Trophoblast cell (in vitro differentiated cells and primary cell): Measurements from ENCODE around the gene DTYMK.

Experiments
- DNase-seq, 2 donors: peaks; one replicate each; pipeline ENCODE4 v3.0.0-alpha.2; 2016
- H2AFZ ChIP-seq: 2 replicates; pipeline ENCODE4 v1.6.1; 2013; ENCODE audit warnings: low read length, moderate library complexity, mild to moderate bottlenecking; ENCODE audit not compliant: insufficient read depth, poor library complexity
- H2AK5ac ChIP-seq: 2 replicates; pipeline ENCODE4 v1.6.1; 2013; ENCODE audit warnings: mild to moderate bottlenecking, low read length
- H2BK120ac ChIP-seq: 2 replicates; pipeline ENCODE4 v1.6.1; 2013; ENCODE audit warnings: low read length, mild to moderate bottlenecking, moderate library complexity; ENCODE audit not compliant: insufficient read depth, poor library complexity
- H2BK12ac ChIP-seq: 2 replicates; pipeline ENCODE4 v1.6.1; 2013; ENCODE audit warnings: mild to moderate bottlenecking, low read length, moderate library complexity
- H2BK5ac ChIP-seq: 2 replicates; pipeline ENCODE4 v1.6.1; 2013; ENCODE audit warnings: low read length, low read depth, moderate library complexity, mild to moderate bottlenecking; ENCODE audit not compliant: poor library complexity
- H3K14ac ChIP-seq: 2 replicates; pipeline ENCODE4 v1.6.1; 2013; ENCODE audit warnings: mild to moderate bottlenecking, low read length
- H3K18ac ChIP-seq: 2 replicates; pipeline ENCODE4 v1.6.1; 2013; ENCODE audit warnings: mild to moderate bottlenecking, low read length
- H3K23ac ChIP-seq: 2 replicates; pipeline ENCODE4 v1.6.1; 2013; ENCODE audit warnings: low read length
- H3K27ac ChIP-seq: 2 replicates; pipeline ENCODE4 v1.5.1; 2013; ENCODE audit warnings: low read depth, mild to moderate bottlenecking, inconsistent platforms, low read length, moderate library complexity
- H3K27me3 ChIP-seq: 2 replicates; pipeline ENCODE4 v1.6.1; 2013; ENCODE audit warnings: inconsistent platforms, mild to moderate bottlenecking, low read length, moderate library complexity; ENCODE audit not compliant: insufficient read depth
- H3K36me3 ChIP-seq, 2 experiments: 1 replicate in 1 of 2; 2 replicates in 1 of 2; pipeline ENCODE4 v1.6.1; 2013; ENCODE audit warnings: low read length in 2 of 2, mild to moderate bottlenecking in 2 of 2, moderate library complexity in 1 of 2; ENCODE audit not compliant: insufficient read depth in 2 of 2, control insufficient read depth in 1 of 2
- H3K4ac ChIP-seq: 2 replicates; pipeline ENCODE4 v1.6.1; 2013; ENCODE audit warnings: low read depth, mild to moderate bottlenecking, low read length, moderate library complexity
- H3K4me1 ChIP-seq, 2 experiments: 1 replicate in 1 of 2; 2 replicates in 1 of 2; pipeline ENCODE4 v1.6.1; 2013; ENCODE audit warnings: low read length in 2 of 2, mild to moderate bottlenecking in 2 of 2, moderate library complexity in 1 of 2; ENCODE audit not compliant: insufficient read depth in 2 of 2, control insufficient read depth in 1 of 2
- H3K4me2 ChIP-seq: 2 replicates; pipeline ENCODE4 v1.6.1; 2013; ENCODE audit warnings: inconsistent platforms, mild to moderate bottlenecking, low read length, moderate library complexity
- H3K4me3 ChIP-seq: 2 replicates; pipeline ENCODE4 v1.5.1; 2013; ENCODE audit warnings: mild to moderate bottlenecking, low read depth, low read length, inconsistent platforms
- H3K79me1 ChIP-seq: one replicate; pipeline ENCODE4 v1.6.1; 2013; ENCODE audit warnings: low read length
- H3K79me2 ChIP-seq: 2 replicates; pipeline ENCODE4 v1.6.1; 2013; ENCODE audit warnings: low read length, mild to moderate bottlenecking; ENCODE audit not compliant: control insufficient read depth, insufficient read depth, poor library complexity
- H3K9ac ChIP-seq: 2 replicates; pipeline ENCODE4 v1.6.1; 2013; ENCODE audit warnings: mild to moderate bottlenecking, low read length
- H3K9me3 ChIP-seq: 2 replicates; pipeline ENCODE4 v1.6.1; 2013; ENCODE audit warnings: low read depth, mild to moderate bottlenecking, control low read depth, inconsistent platforms, low read length; ENCODE audit not compliant: insufficient read depth
- H4K12ac ChIP-seq: 2 replicates; pipeline ENCODE4 v1.6.1; 2013; ENCODE audit warnings: low read depth, mild to moderate bottlenecking, low read length, moderate library complexity
- H4K8ac ChIP-seq: 2 replicates; pipeline ENCODE4 v1.6.1; 2013; ENCODE audit warnings: low read depth, mild to moderate bottlenecking, low read length, moderate library complexity
- H4K91ac ChIP-seq: one replicate; pipeline ENCODE4 v1.6.1; 2013; ENCODE audit warnings: low read depth, mild to moderate bottlenecking, low read length, moderate library complexity
- WGBS: extraction: QIAGEN DNeasy Blood & Tissue Kit; methylation state at CpG from one replicate; pipeline ENCODE4 v1.1.7; 2013; ENCODE audit warnings: missing lambda C conversion rate; ENCODE audit not compliant: insufficient read length, insufficient coverage; ENCODE audit errors: extremely low coverage; 5-methylcytosine and 5-hydroxymethylcytosine counted together

Gene DTYMK

GRCh38 chr2:241673797-241674725, 12.6 kb downstream of the DTYMK start:
- no CpG with 5 or more reads among the region's 21 CpGs for WGBS
- Histone ChIP-seq H2BK5ac (no peak overlapping the region), H2BK12ac (no peak overlapping the region), H4K91ac (no peak overlapping the region), H3K14ac (no peak overlapping the region), H2BK120ac (no peak overlapping the region), H3K79me2 (no peaks in the 10 kb centered on the region), H3K4me2 (no peak overlapping the region), H3K18ac (no peak overlapping the region), H3K79me1 (no peaks in the 10 kb centered on the region), H2AFZ (no peak overlapping the region), H3K36me3 (peaks cover 89 to 90% of the 10 kb centered on the region in 2 experiments), H3K9ac (no peak overlapping the region), H4K12ac (no peak overlapping the region), H2AK5ac (no peak overlapping the region), H3K4me1 (no peaks in the 10 kb centered on the region), H3K9me3 (peaks cover 2% of the 10 kb centered on the region), H3K4ac (no peak overlapping the region), H4K8ac (no peak overlapping the region), H3K27ac (no peak overlapping the region), H3K23ac (no peak overlapping the region), H3K27me3 (no peaks in the 10 kb centered on the region), H3K4me3 (no peak overlapping the region)
- no peak for DNase-seq

- Histone ChIP-seq H4K91ac (no peak overlapping the region), H2BK5ac (no peak overlapping the region), H2BK12ac (no peak overlapping the region), H3K4me2 (no peak overlapping the region), H3K18ac (no peak overlapping the region), H3K27ac (no peak overlapping the region), H3K23ac (no peak overlapping the region), H3K4me3 (no peak overlapping the region), H3K79me2 (no peaks in the 10 kb centered on the region), H3K9ac (no peak overlapping the region), H3K79me1 (no peaks in the 10 kb centered on the region), H4K8ac (no peak overlapping the region), H3K27me3 (no peaks in the 10 kb centered on the region), H3K36me3 (peaks cover 91 to 92% of the 10 kb centered on the region in 2 experiments), H3K9me3 (peaks cover 2% of the 10 kb centered on the region), H2AFZ (no peak overlapping the region), H2AK5ac (no peak overlapping the region), H3K4me1 (no peaks in the 10 kb centered on the region), H3K4ac (no peak overlapping the region), H2BK120ac (no peak overlapping the region), H4K12ac (peak overlapping the region; percentile 5), H3K14ac (no peak overlapping the region)
- no peak for DNase-seq
- no CpG with 5 or more reads among the region's 18 CpGs for WGBS
These were observed 13.4 kb downstream of the DTYMK start for GRCh38 chr2:241673189-241673663.

GRCh38 chr2:241672243-241673188, 14.1 kb downstream of the DTYMK start:
- Histone ChIP-seq H3K36me3 (peaks cover 92 to 93% of the 10 kb centered on the region in 2 experiments), H3K4ac (no peak overlapping the region), H4K8ac (no peak overlapping the region), H3K4me3 (no peak overlapping the region), H3K27me3 (no peaks in the 10 kb centered on the region), H2AFZ (no peak overlapping the region), H3K4me1 (no peaks in the 10 kb centered on the region), H4K91ac (no peak overlapping the region), H3K79me1 (no peaks in the 10 kb centered on the region), H3K23ac (no peak overlapping the region), H4K12ac (no peak overlapping the region), H3K9me3 (peaks cover 5% of the 10 kb centered on the region), H3K27ac (no peak overlapping the region), H2BK5ac (no peak overlapping the region), H2AK5ac (no peak overlapping the region), H3K18ac (no peak overlapping the region), H3K9ac (no peak overlapping the region), H3K4me2 (no peak overlapping the region), H3K79me2 (no peaks in the 10 kb centered on the region), H2BK12ac (no peak overlapping the region), H2BK120ac (no peak overlapping the region), H3K14ac (no peak overlapping the region)
- DNase-seq: no peak
- no CpG with 5 or more reads among the region's 42 CpGs for WGBS

- Histone ChIP-seq H3K4me2 (no peak overlapping the region), H3K79me2 (no peaks in the 10 kb centered on the region), H3K4me1 (no peaks in the 10 kb centered on the region), H4K8ac (no peak overlapping the region), H3K36me3 (peaks cover 89 to 91% of the 10 kb centered on the region in 2 experiments), H3K4ac (no peak overlapping the region), H3K27me3 (no peaks in the 10 kb centered on the region), H2BK5ac (no peak overlapping the region), H3K14ac (no peak overlapping the region), H2AFZ (no peak overlapping the region), H3K23ac (no peak overlapping the region), H3K18ac (no peak overlapping the region), H3K9me3 (peaks cover 5% of the 10 kb centered on the region), H2BK12ac (no peak overlapping the region), H4K91ac (no peak overlapping the region), H4K12ac (no peak overlapping the region), H3K27ac (no peak overlapping the region), H3K9ac (no peak overlapping the region), H3K4me3 (no peak overlapping the region), H3K79me1 (no peaks in the 10 kb centered on the region), H2AK5ac (no peak overlapping the region), H2BK120ac (no peak overlapping the region)
- no CpG with 5 or more reads among the region's 31 CpGs for WGBS
- no peak for DNase-seq
These were observed 15.0 kb downstream of the DTYMK start for GRCh38 chr2:241671457-241672240.
